Stimulated activated naive CD8-positive, alpha-beta T cell treated with anti-CD3 and anti-CD28 coated beads, Interleukin-15, Interleukin-2, amounts not matched to agents 100 U/mL and 50 U/mL, for 24 hours (primary cell): Measurements from ENCODE around the gene CMC2.

Source experiments
- ATAC-seq: fragments of 150-1000 bp; cut with Tn5 transposase; one replicate; pipeline ENCODE4 v1.10.0; 2021
- DNase-seq: peaks from one replicate; pipeline ENCODE4 v3.0.0; 2021

CMC2 gene

GRCh38 chr16:80972611-80973010 lies 34.1 kb downstream of the CMC2 start:
- DNase-seq (no peak), ATAC-seq (no peak)

GRCh38 chr16:80971819-80972218 lies 34.9 kb downstream of the CMC2 start:
- ATAC-seq = no peak
- DNase-seq = no peak

- ATAC-seq (no peak), DNase-seq (no peak)
These were observed 37.6 kb downstream of the CMC2 start for GRCh38 chr16:80969114-80969484.

GRCh38 chr16:80968386-80969113 lies 38.1 kb downstream of the CMC2 start:
- ATAC-seq = no peak
- DNase-seq = no peak

- no peak for DNase-seq
- ATAC-seq = no peak
These were observed 40.1 kb downstream of the CMC2 start for GRCh38 chr16:80966617-80967016.

GRCh38 chr16:80964351-80964750 lies 42.3 kb downstream of the CMC2 start:
- DNase-seq (no peak), ATAC-seq (no peak)

GRCh38 chr16:80962879-80963278 lies 43.8 kb downstream of the CMC2 start:
- no peak for DNase-seq
- ATAC-seq = no peak

- ATAC-seq (no peak), DNase-seq (no peak)
These were observed 48.4 kb downstream of the CMC2 start for GRCh38 chr16:80958284-80958683.

- no peak for DNase-seq
- no peak for ATAC-seq
These were observed 51.7 kb downstream of the CMC2 start for GRCh38 chr16:80954985-80955384.

GRCh38 chr16:80948886-80949493 lies 57.7 kb downstream of the CMC2 start:
- DNase-seq (peak; percentile 71), ATAC-seq (peak; percentile 54)

- ATAC-seq (peak; percentile 75), DNase-seq (no peak)
These were observed 58.7 kb downstream of the CMC2 start for GRCh38 chr16:80947708-80948625.

GRCh38 chr16:80947239-80947638 lies 59.4 kb downstream of the CMC2 start:
- DNase-seq = no peak
- ATAC-seq = peak; percentile 65

GRCh38 chr16:80946481-80946880 lies 60.2 kb downstream of the CMC2 start:
- ATAC-seq (no peak), DNase-seq (no peak)

GRCh38 chr16:80940069-80940856 lies 66.4 kb downstream of the CMC2 start:
- no peak for DNase-seq
- ATAC-seq = no peak

GRCh38 chr16:80938879-80939260 lies 67.8 kb downstream of the CMC2 start:
- ATAC-seq (no peak), DNase-seq (no peak)

- DNase-seq = no peak
- no peak for ATAC-seq
These were observed 68.4 kb downstream of the CMC2 start for GRCh38 chr16:80938004-80938878.

- no peak for ATAC-seq
- no peak for DNase-seq
These were observed 70.3 kb downstream of the CMC2 start for GRCh38 chr16:80936410-80936809.

- no peak for ATAC-seq
- DNase-seq = no peak
These were observed 71.0 kb downstream of the CMC2 start for GRCh38 chr16:80935691-80936090.

- no peak for DNase-seq
- ATAC-seq = peak; percentile 16
These were observed 74.0 kb downstream of the CMC2 start for GRCh38 chr16:80932708-80933095.

- ATAC-seq (peak; percentile 35), DNase-seq (peak; percentile 25)
These were observed 74.6 kb downstream of the CMC2 start for GRCh38 chr16:80931801-80932707.
